Mammary epithelial cell (primary cell): ENCODE measurements around the gene TIGAR.

Experiments
- EZH2 ChIP-seq: IDR thresholded peaks from 2 replicates; pipeline ENCODE4 v1.6.1; 2012; ENCODE audit warnings: low read length, inconsistent platforms, borderline replicate concordance
- TF ChIP-seq, protein P1 (sequence below), 2 donors: IDR thresholded peaks in 1 of 2; conservative IDR thresholded peaks in 1 of 2; 2 replicates each; pipeline ENCODE4 v1.5.1; 2011 to 2012; ENCODE audit warnings: inconsistent platforms in 2 of 2, low read length in 2 of 2, mild to moderate bottlenecking in 2 of 2, control low read depth in 1 of 2, low read depth in 1 of 2; ENCODE audit not compliant: insufficient read depth in 1 of 2; ENCODE audit errors: extremely low read depth in 1 of 2

DNA sequence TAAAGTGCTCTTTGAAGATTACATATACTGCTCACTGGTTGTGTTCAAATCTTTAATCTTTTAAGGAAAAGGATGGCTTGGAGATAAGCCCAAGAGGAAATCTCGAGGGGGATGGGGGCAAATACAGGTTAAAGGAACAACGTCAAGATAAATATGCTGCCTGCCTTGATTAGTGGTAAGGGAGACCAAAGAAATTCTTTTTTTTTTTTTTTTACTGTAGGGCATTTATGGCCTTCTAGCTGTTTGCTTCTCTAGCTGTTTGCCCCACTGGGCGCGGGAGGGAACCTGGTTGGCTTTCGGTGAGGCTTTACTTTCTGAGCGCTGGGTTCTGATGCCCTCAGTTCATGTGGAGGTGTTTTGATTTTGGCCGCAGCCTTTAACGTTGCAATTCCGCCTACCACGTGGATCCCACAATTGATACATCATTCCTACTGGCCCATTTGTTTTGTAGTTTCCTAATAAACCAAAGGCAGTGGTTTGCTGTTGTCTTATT, 41.8 kb upstream of the TIGAR start:
- TF ChIP-seq EZH2: no peak
- TF ChIP-seq, protein P1, sequence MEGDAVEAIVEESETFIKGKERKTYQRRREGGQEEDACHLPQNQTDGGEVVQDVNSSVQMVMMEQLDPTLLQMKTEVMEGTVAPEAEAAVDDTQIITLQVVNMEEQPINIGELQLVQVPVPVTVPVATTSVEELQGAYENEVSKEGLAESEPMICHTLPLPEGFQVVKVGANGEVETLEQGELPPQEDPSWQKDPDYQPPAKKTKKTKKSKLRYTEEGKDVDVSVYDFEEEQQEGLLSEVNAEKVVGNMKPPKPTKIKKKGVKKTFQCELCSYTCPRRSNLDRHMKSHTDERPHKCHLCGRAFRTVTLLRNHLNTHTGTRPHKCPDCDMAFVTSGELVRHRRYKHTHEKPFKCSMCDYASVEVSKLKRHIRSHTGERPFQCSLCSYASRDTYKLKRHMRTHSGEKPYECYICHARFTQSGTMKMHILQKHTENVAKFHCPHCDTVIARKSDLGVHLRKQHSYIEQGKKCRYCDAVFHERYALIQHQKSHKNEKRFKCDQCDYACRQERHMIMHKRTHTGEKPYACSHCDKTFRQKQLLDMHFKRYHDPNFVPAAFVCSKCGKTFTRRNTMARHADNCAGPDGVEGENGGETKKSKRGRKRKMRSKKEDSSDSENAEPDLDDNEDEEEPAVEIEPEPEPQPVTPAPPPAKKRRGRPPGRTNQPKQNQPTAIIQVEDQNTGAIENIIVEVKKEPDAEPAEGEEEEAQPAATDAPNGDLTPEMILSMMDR (conservative IDR thresholded peaks at IDR 0.05 in 1 of 2, IDR thresholded peaks at IDR 0.05 in 1 of 2; ENCODE audit: extremely low read depth in 1 of 2, insufficient read depth in 1 of 2, low read depth in 1 of 2, low read length in 2 of 2): no peak
